Epidermal melanocyte (primary cell): ENCODE data around the gene CD59.
"Not testable (repeated sequence)": the region's sequence is repeated elsewhere in the genome, so short reads cannot be mapped to it uniquely, and the experiment has no call there.

Experiments
- DNase-seq: peaks from one replicate; pipeline ENCODE4 v3.0.0; 2011; ENCODE audit warnings: low spot score; ENCODE audit not compliant: insufficient read length

CD59 gene

DNA sequence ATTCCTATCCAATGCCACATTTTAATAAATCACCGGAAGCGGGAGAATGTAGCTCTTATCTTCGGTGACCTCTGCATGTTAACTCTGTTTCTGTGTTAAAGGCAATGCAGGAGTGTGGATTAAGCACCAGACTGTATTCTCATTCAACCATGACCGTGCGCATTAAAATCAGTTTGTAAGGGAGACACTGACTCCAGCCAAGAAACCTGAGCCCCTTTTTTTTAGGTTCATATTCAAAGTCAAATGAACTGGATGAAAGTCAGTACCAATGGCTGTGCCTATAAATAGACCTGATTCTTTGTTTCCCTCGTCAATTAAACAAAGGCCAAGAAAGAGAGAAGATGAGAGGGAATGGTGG is 67.8 kb downstream of the CD59 start:
- no peak for DNase-seq

DNA sequence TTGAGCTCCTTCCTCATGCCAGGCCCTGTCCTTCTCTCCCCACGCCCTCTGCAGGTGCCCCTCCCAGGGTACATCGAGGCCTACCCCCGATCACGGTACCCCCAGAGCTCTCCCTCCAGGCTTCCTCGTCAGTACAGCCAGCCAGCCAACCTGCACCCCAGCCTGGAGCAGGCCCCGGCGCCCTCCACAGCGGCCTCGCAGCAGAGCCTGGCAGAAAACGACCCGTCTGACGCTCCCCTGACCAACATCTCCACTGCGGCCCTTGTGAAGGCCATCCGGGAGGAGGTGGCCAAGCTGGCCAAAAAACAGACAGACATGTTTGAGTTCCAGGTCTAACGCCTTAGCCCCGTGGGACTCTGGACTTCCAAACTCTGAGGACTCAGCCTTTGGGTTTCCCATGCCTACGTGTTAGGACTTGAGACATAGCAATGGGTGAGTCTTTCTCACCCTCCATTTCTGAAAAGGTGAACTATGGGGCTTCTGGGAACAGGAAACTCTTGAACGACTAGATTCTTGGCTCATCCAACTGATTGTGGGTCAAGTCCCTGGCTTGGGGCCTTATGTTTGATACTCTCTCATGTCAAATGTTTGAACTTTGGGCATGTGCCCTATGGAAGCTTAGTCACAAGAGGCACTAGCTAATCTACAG is 68.3 kb downstream of the CD59 start:
- DNase-seq, result no peak

DNA sequence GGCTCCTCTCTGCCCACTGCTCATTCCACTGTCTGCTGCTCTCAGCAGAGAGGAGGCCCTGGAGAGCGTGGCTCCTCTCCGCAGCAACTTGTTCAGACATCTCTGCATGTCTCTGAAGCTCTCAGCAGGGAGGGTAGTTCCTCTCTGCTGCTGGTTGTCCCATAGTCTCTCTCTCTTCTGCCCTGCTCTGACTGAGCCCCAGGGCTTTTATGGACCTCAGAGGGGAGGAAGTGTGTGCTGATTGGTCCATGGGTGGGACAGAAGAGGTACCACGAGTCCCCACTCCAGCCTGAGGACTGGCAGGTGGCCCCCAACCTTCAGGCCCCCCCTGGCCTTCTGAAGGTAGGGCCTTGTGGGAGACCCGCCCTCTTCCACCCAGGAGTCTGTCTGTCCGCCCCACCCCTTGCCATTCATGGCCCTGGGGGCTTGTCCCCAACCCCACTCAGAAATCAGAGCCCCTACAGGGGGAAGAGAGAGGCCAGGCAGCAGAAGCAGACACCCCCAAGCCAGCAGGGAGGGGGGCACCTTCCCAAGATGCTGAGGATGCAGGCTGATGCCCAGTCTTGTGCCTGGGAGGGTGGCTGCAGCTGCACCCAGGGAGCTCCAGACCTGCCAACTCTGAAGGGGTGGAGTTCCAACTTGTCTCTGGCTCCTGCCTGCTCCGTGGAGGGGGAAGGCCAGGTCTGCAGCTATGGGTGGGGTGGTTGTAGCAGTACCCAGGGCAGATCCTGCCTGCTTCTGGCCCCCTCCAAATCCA is 70.7 kb downstream of the CD59 start:
- no peak for DNase-seq

DNA sequence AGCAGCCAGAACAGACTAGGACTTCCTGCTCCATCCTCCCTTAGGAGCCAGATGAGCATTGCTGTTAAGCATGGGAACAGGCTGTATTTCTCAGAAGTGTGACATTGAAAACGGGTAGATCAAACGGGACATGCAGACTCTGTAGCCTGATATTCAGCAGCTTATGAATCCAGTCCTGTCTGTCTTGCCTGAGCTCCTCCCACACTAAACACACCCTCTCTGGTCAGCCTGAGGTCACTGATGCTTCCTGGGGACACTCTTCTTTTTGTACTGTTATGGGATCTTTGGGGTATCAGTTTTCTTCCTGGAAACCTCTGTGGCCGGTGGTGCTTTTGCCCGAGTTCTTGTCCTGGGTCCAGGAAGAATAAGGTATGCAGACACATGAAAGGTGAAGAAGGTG is 71.4 kb downstream of the CD59 start:
- no peak for DNase-seq

DNA sequence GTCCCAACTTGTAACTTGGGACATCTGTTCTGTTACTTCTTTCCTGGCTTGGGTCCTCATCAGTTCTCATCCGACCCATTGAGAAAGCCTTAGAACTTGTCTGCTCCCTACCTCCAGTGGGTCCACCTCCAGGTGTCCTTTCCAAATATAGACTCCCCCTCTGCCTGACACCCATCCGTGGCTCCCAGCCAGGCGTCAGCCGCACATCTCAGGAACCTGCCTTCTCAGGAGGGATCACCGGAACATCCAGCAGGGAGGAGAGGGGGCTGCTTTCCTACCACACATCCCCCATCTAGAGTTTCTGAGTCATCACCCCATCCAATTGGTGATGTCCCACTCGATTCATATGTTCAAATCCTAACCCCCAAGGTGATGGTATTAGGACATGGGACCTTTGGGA is 72.1 kb downstream of the CD59 start:
- DNase-seq, result no peak

DNA sequence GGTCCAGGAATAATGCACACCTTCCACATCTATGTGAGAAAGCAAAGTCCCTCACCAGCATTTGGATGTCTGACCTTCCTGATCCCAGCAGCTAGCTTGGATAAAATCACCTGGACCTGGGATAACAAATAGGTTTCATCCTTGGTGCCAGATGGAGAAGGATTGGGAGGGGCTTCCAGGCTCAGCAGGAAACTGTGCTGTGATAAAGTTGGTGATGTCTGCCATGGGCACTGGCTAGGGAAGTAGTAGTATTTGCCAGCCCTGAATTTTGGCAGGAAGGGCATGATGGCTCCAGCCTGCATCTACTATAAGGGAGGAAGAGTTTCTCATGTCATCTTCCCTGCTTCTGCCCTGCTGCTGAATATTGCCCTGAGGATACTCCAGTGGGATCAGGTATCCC is 73.1 kb downstream of the CD59 start:
- no peak for DNase-seq

DNA sequence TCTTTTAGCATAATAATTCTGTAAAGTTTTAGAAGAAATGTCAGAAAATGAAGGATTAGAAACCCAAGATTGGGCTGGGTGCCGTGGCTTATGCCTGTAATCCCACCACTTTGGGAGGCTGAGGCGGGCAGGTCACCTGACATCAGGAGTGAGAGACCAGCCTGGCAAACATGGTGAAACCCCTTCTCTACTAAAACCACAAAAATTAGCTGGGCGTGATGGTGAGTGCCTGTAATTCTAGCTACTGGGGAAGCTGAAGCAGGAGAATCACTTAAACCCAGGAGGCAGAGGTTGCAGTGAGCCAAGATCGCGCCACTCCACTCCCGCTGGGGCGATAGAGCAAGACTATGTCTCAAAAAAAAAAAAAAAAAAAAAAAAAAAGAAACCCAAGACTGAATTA is 74.7 kb downstream of the CD59 start:
- DNase-seq, result not testable (repeated sequence)

DNA sequence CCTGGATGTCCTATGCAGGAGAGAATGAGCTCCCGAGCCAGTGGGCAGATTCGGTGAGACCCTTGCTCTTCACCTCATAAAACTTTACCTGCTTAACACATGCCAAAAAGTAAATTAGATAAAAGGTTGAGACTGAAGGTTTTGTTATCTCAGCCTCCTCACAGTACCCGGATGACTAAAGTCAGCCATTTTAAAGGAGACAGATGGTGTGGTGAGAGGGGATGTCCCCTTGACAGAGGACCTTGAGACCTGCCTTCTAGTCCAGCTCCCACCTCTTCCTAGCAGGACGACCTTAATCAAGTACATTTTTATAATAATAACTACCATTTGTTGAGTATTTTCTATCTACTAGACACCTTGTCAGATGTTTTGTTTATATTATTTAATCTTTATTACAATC is 75.3 kb downstream of the CD59 start:
- no peak for DNase-seq

DNA sequence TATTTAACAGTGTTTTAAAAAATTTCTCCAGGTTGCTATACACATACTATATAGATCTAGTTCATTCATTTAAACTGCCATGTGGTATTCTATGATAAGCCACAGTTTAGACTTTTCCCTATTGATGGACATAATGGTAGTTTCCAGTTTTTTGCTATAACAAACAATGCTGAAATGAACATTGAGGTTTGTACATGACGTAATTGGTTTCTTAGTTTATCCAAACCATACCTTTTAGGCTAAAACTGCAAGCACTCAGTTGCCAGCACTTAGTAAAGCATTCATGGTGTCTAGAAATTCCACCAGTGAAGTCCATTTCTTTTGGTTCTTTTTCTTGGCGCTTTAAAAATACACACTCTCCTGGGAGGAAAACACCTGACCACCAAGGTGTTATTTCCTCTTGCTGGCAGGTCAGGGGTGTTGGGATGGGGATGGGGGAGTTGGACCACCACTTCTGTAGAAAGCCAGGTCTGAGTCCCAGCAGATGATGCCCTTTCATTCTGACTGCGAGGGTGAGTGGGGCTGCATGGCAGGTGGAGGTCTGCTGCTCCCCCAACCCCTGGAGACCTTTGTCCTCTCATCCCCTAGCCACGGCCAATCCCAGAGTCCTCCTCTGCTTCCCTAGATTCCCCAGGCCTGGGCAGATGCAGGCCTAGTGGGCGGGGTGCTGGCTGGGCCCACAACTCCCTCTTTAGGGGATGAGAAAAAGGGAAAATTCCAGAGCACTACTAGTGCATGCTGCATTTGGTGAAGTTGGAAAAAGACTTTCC is 76.7 kb downstream of the CD59 start:
- DNase-seq, result no peak

DNA sequence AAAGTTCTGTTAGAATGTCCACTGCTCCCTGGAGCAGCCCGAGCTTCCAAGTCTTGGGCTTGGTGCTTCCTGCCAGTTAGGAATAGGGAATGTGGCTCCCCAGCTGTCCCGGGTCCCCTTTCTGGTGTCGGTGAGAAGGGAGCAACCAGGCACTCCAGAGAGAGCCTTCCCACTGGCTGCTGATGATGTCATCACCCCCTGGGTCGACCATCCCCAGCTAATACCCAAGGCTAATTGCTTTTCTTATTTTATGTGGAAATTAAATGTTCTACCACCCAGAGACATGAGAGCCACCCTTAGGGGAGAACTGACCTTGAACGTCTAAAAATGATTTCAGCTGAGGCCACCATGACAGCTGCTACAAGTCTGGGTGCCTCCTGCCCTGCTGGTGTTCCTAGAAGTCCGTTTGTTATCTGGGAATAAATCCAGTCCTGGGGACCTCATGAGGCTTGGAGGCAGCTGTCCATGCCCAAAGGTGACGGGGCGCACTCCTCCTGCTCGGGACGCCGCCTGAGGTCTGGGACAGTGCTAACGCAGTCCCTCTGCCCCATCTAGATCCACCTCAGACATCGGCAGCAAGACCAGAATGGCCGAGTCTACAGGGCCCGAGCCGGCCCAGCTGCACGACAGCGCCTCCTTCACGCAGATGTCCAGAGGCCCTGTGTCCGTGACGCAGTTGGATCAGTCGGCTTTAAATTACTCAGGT is 77.9 kb downstream of the CD59 start:
- no peak for DNase-seq

DNA sequence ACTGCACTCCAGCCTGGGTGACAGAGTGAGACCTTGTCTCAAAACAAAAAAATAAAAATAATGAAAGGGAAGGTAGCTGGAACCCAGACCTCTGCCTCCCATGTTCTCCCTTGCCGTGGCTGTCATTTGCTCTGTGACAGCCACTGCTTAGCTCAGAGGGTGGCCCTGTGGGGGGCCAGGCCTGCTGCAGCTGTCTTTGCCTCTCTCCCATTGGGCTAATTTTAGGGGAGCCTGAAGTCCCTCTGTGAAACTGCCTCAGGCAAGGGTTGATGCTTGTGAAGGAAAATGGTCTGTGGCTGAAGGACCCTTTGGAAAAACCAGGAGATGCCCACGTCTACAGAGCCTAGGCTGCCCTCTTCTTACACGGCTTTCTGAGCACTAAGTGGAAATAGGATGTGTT is 78.5 kb downstream of the CD59 start:
- DNase-seq, result no peak

DNA sequence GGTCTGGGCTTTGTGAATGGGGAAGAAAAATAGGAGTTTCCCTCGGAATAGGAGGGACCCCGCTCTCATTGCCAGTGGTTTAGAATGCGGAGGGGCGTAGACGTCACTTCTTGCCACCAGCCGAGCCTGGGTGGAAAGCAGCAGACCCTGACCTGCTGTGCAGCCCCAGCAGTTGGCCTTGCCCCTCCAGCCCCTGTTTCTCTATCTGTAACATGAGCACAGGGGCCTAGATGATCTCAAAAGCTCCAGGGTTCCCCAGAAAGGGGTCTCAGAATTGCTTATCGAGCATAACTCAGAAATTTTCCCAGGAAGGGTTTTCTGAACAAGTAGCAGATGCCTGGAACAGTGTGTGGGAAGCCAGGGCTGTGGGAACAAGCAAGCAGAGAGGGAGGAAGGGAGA is 79.5 kb downstream of the CD59 start:
- DNase-seq, result no peak

DNA sequence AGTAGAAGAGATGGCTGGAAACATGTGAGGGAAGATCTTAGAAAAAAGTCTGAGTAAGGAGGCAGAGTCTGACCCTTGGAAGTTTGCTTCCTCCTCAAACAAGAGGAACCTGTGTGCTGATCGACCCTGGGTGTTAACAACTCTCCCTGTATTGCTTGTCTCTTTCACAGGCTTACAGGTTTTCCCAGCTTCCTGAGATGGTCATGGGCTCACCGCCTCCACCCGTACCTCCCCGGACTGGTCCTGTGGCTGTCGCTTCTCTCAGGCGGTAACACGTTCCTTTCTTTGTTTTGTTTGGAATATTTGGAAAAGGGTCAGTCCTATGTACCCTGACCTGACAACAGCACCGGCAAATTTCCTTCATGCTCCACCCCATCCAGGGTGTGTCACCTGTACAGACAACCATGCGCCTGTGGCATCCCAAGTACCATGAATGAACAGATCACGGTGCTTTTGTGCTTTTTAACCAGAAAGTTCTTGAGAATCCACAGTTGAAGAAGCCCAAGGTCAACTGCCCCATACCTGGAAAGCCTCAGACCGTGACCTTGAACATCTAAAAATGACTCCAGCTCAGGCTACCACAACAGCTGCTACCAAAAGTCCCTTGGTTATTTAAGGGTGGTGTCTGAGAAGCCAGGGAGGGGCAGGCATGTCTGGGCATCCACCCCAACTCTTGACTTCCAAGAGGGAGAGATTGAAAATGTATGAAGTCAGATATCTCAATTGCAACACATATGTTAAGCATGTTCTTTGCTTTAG is 80.2 kb downstream of the CD59 start:
- DNase-seq, result no peak

DNA sequence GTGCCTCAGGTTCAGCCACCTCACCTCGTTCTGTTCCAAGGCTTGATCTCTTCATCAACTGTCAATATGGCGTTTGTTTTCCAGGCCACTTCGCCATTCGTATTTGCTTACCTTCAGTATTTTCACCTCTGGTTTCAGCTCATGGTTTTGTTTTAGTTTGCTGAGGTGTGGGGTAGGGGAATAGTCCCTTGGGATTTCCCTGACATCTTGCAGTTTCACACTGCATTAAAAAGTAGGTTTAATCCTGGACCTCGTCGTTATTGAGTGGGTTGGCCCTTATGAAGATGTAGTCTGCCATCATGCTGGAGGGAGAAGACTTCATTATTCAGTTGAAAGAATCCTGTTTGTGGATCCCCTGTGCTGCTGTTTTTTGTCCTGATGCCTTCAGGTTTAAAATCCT is 81.6 kb downstream of the CD59 start:
- no peak for DNase-seq
